Heart left ventricle (tissue), 16 donors: ENCODE measurements around the gene TAS2R50. TPM values are rescaled to one million over a fixed set of nuclear protein-coding genes. Genes with fewer than 3 reads are reported as not detected.
"Not testable (repeated sequence)": the region's sequence is repeated elsewhere in the genome, so short reads cannot be mapped to it uniquely, and the experiment has no call there.

ENCODE experiments used
- ATAC-seq, 4 donors: fragments of 200-7000 bp; cut with Tn5 transposase; one replicate each; pipeline ENCODE4 v1.9.1; 2020 to 2022; ENCODE audit warnings: moderate library complexity in 4 of 4, mild to moderate bottlenecking in 3 of 4, moderate number of reproducible peaks in 1 of 4
- DNase-seq, 5 donors: peaks; one replicate each; pipeline ENCODE4 v3.0.0-alpha.2; 2020
- H3K27ac ChIP-seq, 12 donors: fragments of 200-600 bp; sonication (generic) in 4 of 12; one replicate each; pipeline versions ENCODE4 v1.5.0 to v1.8.0; 2016 to 2022; ENCODE audit warnings: mild to moderate bottlenecking in 2 of 12
- H3K27me3 ChIP-seq, 9 donors: fragments of 200-600 bp; sonication (generic) in 2 of 9; one replicate each; pipeline versions ENCODE4 v1.5.1 to v1.8.0; 2016 to 2022; ENCODE audit warnings: mild to moderate bottlenecking in 3 of 9
- H3K36me3 ChIP-seq, 9 donors: fragments of 200-600 bp; sonication (generic) in 2 of 9; one replicate each; pipeline versions ENCODE4 v1.5.0 to v1.8.0; 2018 to 2022; ENCODE audit warnings: mild to moderate bottlenecking in 2 of 9
- H3K4me1 ChIP-seq, 12 donors: fragments of 200-600 bp; sonication (generic) in 4 of 12; one replicate each; pipeline versions ENCODE4 v1.5.0 to v1.8.0; 2016 to 2022; ENCODE audit warnings: mild to moderate bottlenecking in 3 of 12
- H3K4me3 ChIP-seq, 12 donors: fragments of 200-600 bp; sonication (generic) in 4 of 12; one replicate each; pipeline versions ENCODE4 v1.5.0 to v1.8.0; 2017 to 2022; ENCODE audit warnings: mild to moderate bottlenecking in 9 of 12, moderate library complexity in 4 of 12
- H3K9me3 ChIP-seq, 12 donors: fragments of 200-600 bp; sonication (generic) in 4 of 12; one replicate each; pipeline versions ENCODE4 v1.5.0 to v1.8.0; 2016 to 2022; ENCODE audit warnings: mild to moderate bottlenecking in 1 of 12
- CTCF ChIP-seq, 12 donors: fragments of 200-600 bp; sonication (generic) in 4 of 12; IDR thresholded peaks; one replicate each; pipeline versions ENCODE4 v1.5.0 to v1.8.0; 2018 to 2022; ENCODE audit warnings: antibody characterized with exemption in 12 of 12, mild to moderate bottlenecking in 5 of 12
- POLR2A ChIP-seq, 2 donors: fragments of 450-650 bp; IDR thresholded peaks; one replicate each; pipeline ENCODE4 v1.6.1; 2017; ENCODE audit warnings: antibody characterized with exemption in 2 of 2, mild to moderate bottlenecking in 2 of 2, moderate library complexity in 2 of 2
- WGBS, 4 donors: extraction: QIAGEN DNeasy Blood & Tissue Kit in 2 of 4; methylation state at CpG; one replicate each; pipeline versions ENCODE4 v1.1.5 to v1.1.7; 2013 to 2018; 5-methylcytosine and 5-hydroxymethylcytosine counted together
- intact Hi-C, 10 donors: fragments of 100-400 bp; cut with DNase I; formaldehyde crosslinking; loops; one replicate each; pipeline versions ENCODE4 v1.11.1 to v1.14.2; 2022
- long read RNA-seq, 3 donors: library from polyadenylated mRNA; unstranded; transcript quantifications; one replicate each; pipeline ENCODE4 v2.0.0, GENCODE V29; 2020 to 2021
- polyA plus RNA-seq, 2 donors: library from polyadenylated mRNA; stranded (reverse); fragments of 200-250 nt; gene quantifications; one replicate each; pipeline ENCODE4 v1.2.3, GENCODE V29; 2013
- total RNA-seq, 9 donors: library from RNA; depleted of rRNA in 2 of 9; stranded (reverse); fragments of >200 nt in 2 of 9; fragmentation: NEBNext Ultra II Directional in 3 of 9; extraction: Animal tissue kit (Norgen Biotek cat#: 25700) in 3 of 9; gene quantifications; one replicate each; pipeline versions ENCODE4 v1.1.0 to v1.2.4, GENCODE V29; 2016 to 2023
- donor health status: ischemic (EF 13 %, LVEDD 7.1; RV severe dilation, severe dysfunction).
- donor health status: healthy with polysubstance abuse.
- donor health status: DM: no; HTN: yes; CAD: no.
- donor health status: DM: no; HTN: no; CAD: no.
- donor health status: ischemic (EF 25% LVEDD 6.9; RV normal size, moderate dysfunction).
- donor health status: ischemic (EF 25% LVEDD 5.7; RV mildly dilated, moderate dysfunction).
- donor health status: healthy.
- donor health status: DM: yes; HTN: yes; CAD: no.
- donor health status: ischemic (EF 35%, LVEDD 5.7; RV mildly dilated, moderate dysfunction).
- donor health status: nonischemic (EF 11% LVEDD 7.7; RV severe dilation, severe dysfunction).
- donor health status: DM: yes; HTN: yes; CAD: no.
- donor health status: PGD.
- donor health status: ischemic (EF 29% LVEDD 5.4; RV normal size, mild dysfunction).
- donor health status: nonischemic (EF 23%, LVEDD 6.1; RV moderate dilation, normal function).

Gene TAS2R50
- under 1 TPM in 8 of 9 donors, not detected in 1; 0.27 to 0.93 (median 0.39) TPM for total RNA-seq
- polyA plus RNA-seq: under 1 TPM; 0.10 to 0.27 TPM
- long read RNA-seq, donor 1: 0 reads
- long read RNA-seq, donor 2: 0 reads
- long read RNA-seq, donor 3: 0 reads

GRCh38 chr12:10986812-10987211 lies at the start of gene TAS2R50:
Gene TAS2R50 (minus strand): TSS chr12:10986912. CDS start chr12:10986860, 52 bp downstream.
- Histone ChIP-seq H3K27ac (no peak within 1 kb of the TSS), H3K4me3 (no peak within 1 kb of the TSS), H3K36me3 (peaks cover 0 to 5% (median 0%) of the 10 kb centered on the region in 9 donors), H3K27me3 (no peaks in the 10 kb centered on the region), H3K4me1 (peaks cover 0 to 7% (median 0%) of the 10 kb centered on the region in 12 donors), H3K9me3 (peaks cover 0 to 10% (median 0%) of the 10 kb centered on the region in 12 donors)
- 47 to 70% (median 49%) methylated on average over 2 of the region's 2 CpGs for WGBS, 4 donors
- intact Hi-C loops: no loop called here
- TF ChIP-seq CTCF (IDR thresholded peaks at IDR 0.05): no peak
- TF ChIP-seq POLR2A (IDR thresholded peaks at IDR 0.05): no peak
- ATAC-seq (no peak), DNase-seq (no peak)

GRCh38 chr12:11033959-11034358 lies 47.2 kb upstream of the TAS2R50 start:
- DNase-seq, H3K4me1 ChIP-seq, H3K27ac ChIP-seq, ATAC-seq, H3K4me3 ChIP-seq, intact Hi-C loops, H3K27me3 ChIP-seq, H3K36me3 ChIP-seq, H3K9me3 ChIP-seq: not testable (repeated sequence)
- WGBS, 4 donors: 100% methylated on average over 1 of the region's 3 CpGs; no CpG with 5 or more reads in 1 of the 4 donors

GRCh38 chr12:11031307-11031706 lies 44.6 kb upstream of the TAS2R50 start, which contains the start of gene TAS2R31:
Gene TAS2R31 (minus strand): TSS chr12:11031407. CDS start chr12:11031335, 72 bp downstream.
- no peak for TF ChIP-seq CTCF (IDR thresholded peaks at IDR 0.05)
- TF ChIP-seq POLR2A (IDR thresholded peaks at IDR 0.05): no peak
- Histone ChIP-seq H3K9me3 (no peaks in the 10 kb centered on the region), H3K4me3 (no peak within 1 kb of the TSS), H3K27me3 (no peaks in the 10 kb centered on the region), H3K4me1 (no peaks in the 10 kb centered on the region), H3K27ac (no peak within 1 kb of the TSS), H3K36me3 (peaks cover 0 to 6% (median 0%) of the 10 kb centered on the region in 9 donors)
- DNase-seq (no peak), ATAC-seq (no peak)
- 94 to 98% (median 97%) methylated on average over 6 of the region's 6 CpGs for WGBS, 4 donors
- intact Hi-C loops: no loop called here

- Histone ChIP-seq H3K27ac (no peak overlapping the region), H3K9me3 (peaks cover 0 to 8% (median 0%) of the 10 kb centered on the region in 12 donors), H3K4me3 (no peak overlapping the region), H3K27me3 (no peaks in the 10 kb centered on the region), H3K36me3 (peaks cover 0 to 10% (median 0%) of the 10 kb centered on the region in 9 donors), H3K4me1 (no peaks in the 10 kb centered on the region)
- ATAC-seq (no peak), DNase-seq (no peak)
- intact Hi-C loops: no loop called here
- 90 to 96% (median 94%) methylated on average over 6 of the region's 6 CpGs for WGBS, 4 donors
- TF ChIP-seq POLR2A (IDR thresholded peaks at IDR 0.05) (no peak), CTCF (IDR thresholded peaks at IDR 0.05) (peak in 1 of 12 donors; percentile 5)
These were observed 39.4 kb upstream of the TAS2R50 start for GRCh38 chr12:11026118-11026517.

GRCh38 chr12:11023387-11023786 lies 36.7 kb upstream of the TAS2R50 start:
- ATAC-seq (no peak), DNase-seq (no peak)
- Histone ChIP-seq H3K27ac (no peak overlapping the region), H3K4me1 (no peaks in the 10 kb centered on the region), H3K9me3 (peaks cover 0 to 8% (median 0%) of the 10 kb centered on the region in 12 donors), H3K36me3 (peaks cover 0 to 10% (median 0%) of the 10 kb centered on the region in 9 donors), H3K4me3 (no peak overlapping the region), H3K27me3 (no peaks in the 10 kb centered on the region)
- WGBS, 4 donors: 86 to 93% (median 90%) methylated on average over 2 of the region's 2 CpGs
- no peak for TF ChIP-seq CTCF (IDR thresholded peaks at IDR 0.05)
- no peak for TF ChIP-seq POLR2A (IDR thresholded peaks at IDR 0.05)
- intact Hi-C loops: no loop called here
